K562 (cell line): ENCODE measurements around the gene STRIP1. TPM values are rescaled to one million over a fixed set of nuclear protein-coding genes. Genes with fewer than 3 reads are reported as not detected.

ENCODE experiments used
- BDP1 ChIP-seq: IDR thresholded peaks from 3 replicates; pipeline ENCODE4 v1.6.1; 2011; ENCODE audit not compliant: insufficient read length, insufficient read depth
- CC2D1A ChIP-seq: fragments of 450-650 bp; IDR thresholded peaks from 2 replicates; pipeline ENCODE4 v1.6.1; 2017; ENCODE audit warnings: mild to moderate bottlenecking
- HDAC2 ChIP-seq: fragments of 450-650 bp; IDR thresholded peaks from 2 replicates; pipeline ENCODE4 v1.6.1; 2016; ENCODE audit warnings: mild to moderate bottlenecking
- HDGF ChIP-seq: fragments of 450-650 bp; IDR thresholded peaks from 2 replicates; pipeline ENCODE4 v1.6.1; 2016
- HNRNPL ChIP-seq: fragments of 200-400 bp; formaldehyde crosslinking; IDR thresholded peaks from 2 replicates; pipeline ENCODE4 v1.6.1; 2017; ENCODE audit warnings: low read depth, mild to moderate bottlenecking, low read length
- JUND ChIP-seq, 2 experiments: IDR thresholded peaks; 2 replicates in 1 of 2; 3 replicates in 1 of 2; pipeline ENCODE4 v1.6.1; 2011; ENCODE audit warnings: borderline replicate concordance in 2 of 2, low read depth in 2 of 2, low read length in 2 of 2, improper control_type of control experiment in 1 of 2, missing biosample characterization in 1 of 2, missing genetic modification characterization in 1 of 2, missing genetic modification reagents in 1 of 2
- MITF ChIP-seq: IDR thresholded peaks from 2 replicates; pipeline ENCODE4 v1.6.1; 2014; ENCODE audit warnings: antibody characterized with exemption
- RB1 ChIP-seq: fragments of 450-650 bp; IDR thresholded peaks from 2 replicates; pipeline ENCODE4 v1.6.1; 2017; ENCODE audit warnings: low read depth, mild to moderate bottlenecking
- RBM17 ChIP-seq: fragments of 200-400 bp; formaldehyde crosslinking; IDR thresholded peaks from 2 replicates; pipeline ENCODE4 v1.6.1; 2017; ENCODE audit warnings: low read depth, mild to moderate bottlenecking, low read length, borderline replicate concordance
- REST ChIP-seq, 2 experiments: fragments of 450-650 bp; formaldehyde crosslinking in 1 of 2; IDR thresholded peaks; 2 replicates each; pipeline versions ENCODE4 v1.4.0 to v1.6.1; 2014 to 2020; ENCODE audit warnings: mild to moderate bottlenecking in 2 of 2, borderline replicate concordance in 1 of 2, low read depth in 1 of 2
- SMC3 ChIP-seq: conservative IDR thresholded peaks from 2 replicates; pipeline ENCODE4 v1.6.1; 2011; ENCODE audit warnings: low read depth, low read length, improper control_type of control experiment; ENCODE audit not compliant: insufficient read depth
- SOX6 ChIP-seq: fragments of 450-650 bp; IDR thresholded peaks from 2 replicates; pipeline ENCODE4 v1.6.1; 2014; ENCODE audit warnings: mild to moderate bottlenecking
- STAG1 ChIP-seq: sonication (generic); formaldehyde crosslinking; IDR thresholded peaks from 2 replicates; pipeline ENCODE4 v1.5.0; 2020; ENCODE audit warnings: missing genetic modification reagents, borderline replicate concordance
- TAF9B ChIP-seq: fragments of 450-650 bp; IDR thresholded peaks from 2 replicates; pipeline ENCODE4 v1.6.1; 2018; ENCODE audit warnings: mild to moderate bottlenecking; ENCODE audit not compliant: partially characterized antibody
- ZC3H8 ChIP-seq: fragments of 450-650 bp; IDR thresholded peaks from 2 replicates; pipeline ENCODE4 v1.6.1; 2017
- ZNF212 ChIP-seq: fragments of 450-650 bp; formaldehyde crosslinking; IDR thresholded peaks from 2 replicates; pipeline ENCODE4 v1.4.0; 2020; ENCODE audit warnings: mild to moderate bottlenecking
- ZNF23 ChIP-seq: fragments of 250-450 bp; sonication (Bioruptor Pico); IDR thresholded peaks from 2 replicates; pipeline ENCODE4 v1.4.0; 2020; ENCODE audit warnings: mild to moderate bottlenecking
- ZNF239 ChIP-seq: fragments of 250-450 bp; sonication (Bioruptor Pico); IDR thresholded peaks from 2 replicates; pipeline ENCODE4 v1.4.0; 2020; ENCODE audit warnings: mild to moderate bottlenecking
- polyA plus RNA-seq, 8 experiments: library from polyadenylated mRNA; depleted of rRNA in 4 of 8; stranded (reverse) in 5 of 8; unstranded in 3 of 8; fragments of >200 nt; fragmentation: Nextera tagmentation in 2 of 8; fragmentation: Illumina TruSeq in 1 of 8; extraction: Ambion mirVana in 2 of 8; extraction: Trizol in 1 of 8; gene quantifications; 2 replicates each; pipeline versions ENCODE4 v1.2.1 to v1.2.3, GENCODE V29; 2011 to 2014; ENCODE audit warnings: inconsistent platforms in 1 of 8, missing spikeins in 1 of 8
- total RNA-seq, 7 experiments: library from RNA; depleted of rRNA in 6 of 7; stranded (reverse); fragments of >200 nt in 6 of 7; fragmentation: Illumina TruSeq in 2 of 7; extraction: Trizol in 2 of 7; gene quantifications; 2 replicates each; pipeline versions ENCODE4 v1.2.1 to v1.2.3, GENCODE V29; 2011 to 2021; ENCODE audit warnings: low replicate concordance in 1 of 7

STRIP1 gene
- total and polyA plus RNA-seq, 9 of the 15 experiments (the other 6 are each of a cell fraction or from before 2014, with no cell fraction given), result 9.9 to 42.3 (median 32.0) TPM

GRCh38 chr1:110053552-110054428 lies 19.4 kb downstream of the STRIP1 start (continued):
- TF ChIP-seq STAG1 (CRISPR knock-in tag), result peak; percentile 78; the same call in 1 of the 2 replicates
- peak; percentile 70; the same call in 1 of the 2 replicates for TF ChIP-seq CC2D1A
- no peak for TF ChIP-seq RBM17
- TF ChIP-seq HDGF, result peak; percentile 91
- 0 out of 2 replicates have a peak, but pooled peaks have one; percentile 27 for TF ChIP-seq ZC3H8
- TF ChIP-seq ZNF239 (CRISPR knock-in tag), result no peak
- peak; percentile 45; the same call in 1 of the 2 replicates for TF ChIP-seq RB1
- TF ChIP-seq TAF9B, result no peak
- TF ChIP-seq BDP1, result no peak
- TF ChIP-seq HNRNPL, result no peak
- 0 out of 2 replicates have a peak, but pooled peaks have one; percentile 24 for TF ChIP-seq JUND (IDR thresholded peaks at IDR 0.05; ENCODE audit: borderline replicate concordance, low read depth, low read length)
- TF ChIP-seq JUND (tag; IDR thresholded peaks at IDR 0.05; ENCODE audit: borderline replicate concordance, low read depth, low read length), result no peak
- TF ChIP-seq SOX6, result no peak
- TF ChIP-seq ZNF23 (CRISPR knock-in tag), result no peak
- no peak for TF ChIP-seq ZNF212 (CRISPR knock-in tag)
- peak; percentile 82 for TF ChIP-seq REST (IDR thresholded peaks at IDR 0.05; ENCODE audit: borderline replicate concordance)
- TF ChIP-seq REST (CRISPR knock-in tag; IDR thresholded peaks at IDR 0.05; ENCODE audit: low read depth), result no peak
- TF ChIP-seq MITF, result no peak
- peak; percentile 94 for TF ChIP-seq SMC3
- no peak for TF ChIP-seq HDAC2
